GM20431 (cell line): Measurements from ENCODE around the gene TNNT3.

Source experiments
- in situ Hi-C: fragments of 300-500 bp; cut with MseI, MboI; formaldehyde crosslinking; loops from one replicate; pipeline ENCODE4 v1.15.0; 2020; ENCODE audit warnings: low sequenced_read_pairs; ENCODE audit not compliant: unreplicated experiment

The TNNT3 gene

DNA sequence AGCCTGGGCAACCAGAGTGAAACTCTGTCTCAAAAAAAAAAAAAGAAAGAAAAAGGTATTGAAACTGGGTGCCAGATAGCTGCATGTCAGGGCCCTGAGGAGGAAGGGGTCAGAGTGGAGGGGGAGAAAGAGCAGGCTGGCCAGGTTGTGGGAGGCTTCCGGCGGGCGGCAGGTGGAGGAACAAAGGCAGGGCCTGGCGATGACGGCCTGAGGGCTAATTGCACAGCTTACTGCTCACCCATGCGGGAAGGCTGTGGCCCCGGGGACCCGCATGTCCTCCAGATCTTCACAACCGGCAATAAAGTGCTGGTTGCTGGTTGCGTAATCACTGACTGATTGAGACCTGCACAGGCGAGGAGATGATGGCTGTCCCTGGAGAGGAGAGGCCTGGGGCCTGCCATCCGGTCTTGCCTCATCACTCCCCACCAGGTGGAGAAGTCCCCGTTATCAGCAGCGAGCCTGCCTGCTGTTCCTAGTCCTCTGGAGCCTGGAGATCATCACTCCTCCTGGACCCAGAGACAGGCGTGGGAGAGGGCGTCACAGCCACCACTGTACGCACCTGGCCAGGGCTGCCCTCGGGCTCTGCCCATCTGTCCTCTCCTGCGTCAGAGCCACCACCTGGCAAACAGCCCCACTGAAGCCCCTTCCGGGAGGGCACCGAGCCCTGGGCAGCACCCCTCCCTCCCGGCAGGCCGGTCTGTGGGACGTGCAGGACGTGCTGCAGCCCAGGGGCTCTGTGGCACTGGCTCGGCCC is 59.4 kb downstream of the TNNT3 start:
- in situ Hi-C loops: no loop called here

GRCh38 chr11:1979607-1980006 is 60.1 kb downstream of the TNNT3 start:
- in situ Hi-C loops: no loop called here

- in situ Hi-C loops: no loop called here
Measured at GRCh38 chr11:1982873-1983600, 63.5 kb downstream of the TNNT3 start.

DNA sequence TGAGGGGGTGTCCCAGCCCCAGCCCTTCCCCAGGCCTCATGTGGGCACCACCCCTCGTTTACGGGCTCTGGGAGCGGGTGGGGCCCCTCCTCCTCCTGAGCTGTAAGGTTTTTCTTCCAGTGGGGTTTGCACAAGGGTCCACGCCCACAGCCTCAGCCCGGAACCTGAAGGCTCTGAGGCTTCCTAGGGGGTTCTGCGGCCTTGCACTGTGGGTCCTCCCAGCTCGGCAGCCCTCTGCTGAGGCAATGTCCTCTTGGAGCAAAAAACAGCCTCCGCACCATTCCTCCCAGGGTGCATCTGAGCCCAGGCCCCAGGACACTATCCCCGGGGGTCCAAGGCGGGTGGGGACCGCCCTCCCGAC is 64.1 kb downstream of the TNNT3 start:
- in situ Hi-C loops: no loop called here

DNA sequence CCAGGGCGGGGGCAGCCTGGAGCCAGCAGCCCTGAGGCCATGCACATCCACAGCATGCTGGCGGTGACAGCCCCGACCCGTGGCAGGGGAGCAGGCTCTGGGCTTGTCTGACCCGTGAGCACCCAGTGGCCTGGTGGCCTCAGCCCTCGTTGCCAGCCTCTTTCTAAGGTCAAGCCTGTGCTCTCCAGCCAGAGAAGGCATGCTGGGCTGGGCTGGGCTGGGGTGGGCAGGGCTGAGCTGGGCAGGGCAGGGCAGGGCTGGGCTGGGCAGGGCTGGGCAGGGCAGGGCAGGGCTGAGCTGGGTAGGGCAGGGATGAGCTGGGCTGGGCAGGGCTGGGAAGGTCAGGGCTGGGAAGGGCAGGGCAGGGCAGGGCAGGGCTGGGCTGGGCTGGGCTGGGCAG is 67.5 kb downstream of the TNNT3 start:
- in situ Hi-C loops: no loop called here

GRCh38 chr11:1988174-1988573 is 68.7 kb downstream of the TNNT3 start:
- in situ Hi-C loops: no loop called here
